8988T (cell line): ENCODE measurements around the gene CRYBB1.

Source experiments
- DNase-seq: peaks from one replicate; pipeline ENCODE4 v3.0.0; 2011

CRYBB1 gene

GRCh38 chr22:26549902-26550497 is 67.8 kb downstream of the CRYBB1 start:
- DNase-seq = no peak
